ENCODE data around the gene SLC7A4.

SLC7A4 gene

GRCh38 chr22:20997536-20998257 is 34.7 kb downstream of the SLC7A4 start:
- DNase-seq, result no peak

- DNase-seq, result no peak
Observed at GRCh38 chr22:20996598-20997535, 35.5 kb downstream of the SLC7A4 start.

GRCh38 chr22:20996031-20996410 is 36.3 kb downstream of the SLC7A4 start:
- no peak for DNase-seq

GRCh38 chr22:20995329-20996030 is 36.9 kb downstream of the SLC7A4 start:
- no peak for DNase-seq

GRCh38 chr22:20994902-20995241 is 37.5 kb downstream of the SLC7A4 start:
- DNase-seq, result no peak

GRCh38 chr22:20994128-20994901 is 38.0 kb downstream of the SLC7A4 start:
- DNase-seq, result no peak

- no peak for DNase-seq
Observed at GRCh38 chr22:20993304-20994127, 38.8 kb downstream of the SLC7A4 start.

GRCh38 chr22:20992456-20993303 is 39.7 kb downstream of the SLC7A4 start:
- no peak for DNase-seq

GRCh38 chr22:20992056-20992442 is 40.3 kb downstream of the SLC7A4 start:
- DNase-seq, result no peak

- no peak for DNase-seq
Observed at GRCh38 chr22:20991252-20992055, 40.9 kb downstream of the SLC7A4 start.

GRCh38 chr22:20990184-20991180 is 41.9 kb downstream of the SLC7A4 start:
- DNase-seq, result no peak

- no peak for DNase-seq
Observed at GRCh38 chr22:20989323-20990138, 42.8 kb downstream of the SLC7A4 start.

- no peak for DNase-seq
Observed at GRCh38 chr22:20988573-20989322, 43.6 kb downstream of the SLC7A4 start.

- DNase-seq, result no peak
Observed at GRCh38 chr22:20987375-20987774, 45.0 kb downstream of the SLC7A4 start.

GRCh38 chr22:20986365-20986764 is 46.0 kb downstream of the SLC7A4 start:
- DNase-seq, result no peak

- no peak for DNase-seq
Observed at GRCh38 chr22:20985720-20986119, 46.6 kb downstream of the SLC7A4 start.
